ENCODE results near the gene KIF23.
A peak's percentile ranks its signal among the peaks of the same experiment; 100 is the strongest.

GRCh38 chr15:69413822-69414700 is at the start of gene KIF23:
- TF ChIP-seq SUZ12 (IDR thresholded peaks at IDR 0.05) = no peak
- no peak for TF ChIP-seq NFRKB (IDR thresholded peaks at IDR 0.05)
- TF ChIP-seq ARNT (IDR thresholded peaks at IDR 0.05) = no peak
- no peak for TF ChIP-seq TARDBP (IDR thresholded peaks at IDR 0.05)
- TF ChIP-seq L3MBTL2 (conservative IDR thresholded peaks at IDR 0.05) = peak; percentile 96
- peak; percentile 81 for TF ChIP-seq ELF4 (IDR thresholded peaks at IDR 0.05)
- TF ChIP-seq HDGF (IDR thresholded peaks at IDR 0.05; ENCODE audit: borderline replicate concordance) = no peak
- TF ChIP-seq FOXM1 (IDR thresholded peaks at IDR 0.05; ENCODE audit: borderline replicate concordance) = peak; percentile 99
- TF ChIP-seq CTBP1 (IDR thresholded peaks at IDR 0.05; ENCODE audit: borderline replicate concordance) = no peak; the same call in 1 of the 2 replicates
- TF ChIP-seq BHLHE40 (IDR thresholded peaks at IDR 0.05; ENCODE audit: borderline replicate concordance) = no peak
